NCI-H2171 treated with DMSO at 0.1 percent for 48 hours (cell line): ENCODE measurements around the gene TMEM63A.
A peak's percentile ranks its signal among the peaks of the same experiment; 100 is the strongest.
"Not testable (repeated sequence)": the region's sequence is repeated elsewhere in the genome, so short reads cannot be mapped to it uniquely, and the experiment has no call there.

ENCODE experiments used
- DNase-seq: peaks from one replicate; lab custom pipeline; 2025; lab: John Stamatoyannopoulos, UW

TMEM63A gene

GRCh38 chr1:225820522-225821120 lies 61.6 kb downstream of the TMEM63A start:
- no peak for DNase-seq

GRCh38 chr1:225819346-225820192 lies 62.6 kb downstream of the TMEM63A start:
- no peak for DNase-seq

GRCh38 chr1:225818229-225818628 lies 64.0 kb downstream of the TMEM63A start:
- DNase-seq = no peak

- DNase-seq = no peak
Measured at GRCh38 chr1:225817611-225818061, 64.5 kb downstream of the TMEM63A start.

- no peak for DNase-seq
Measured at GRCh38 chr1:225816643-225817538, 65.3 kb downstream of the TMEM63A start.

GRCh38 chr1:225815526-225816178 lies 66.5 kb downstream of the TMEM63A start:
- DNase-seq = peak; percentile 83

GRCh38 chr1:225815090-225815489 lies 67.1 kb downstream of the TMEM63A start:
- not testable (repeated sequence) for DNase-seq

GRCh38 chr1:225814381-225814780 lies 67.8 kb downstream of the TMEM63A start:
- DNase-seq = no peak

- DNase-seq = no peak
Measured at GRCh38 chr1:225813214-225813964, 68.8 kb downstream of the TMEM63A start.

- peak; percentile 65 for DNase-seq
Measured at GRCh38 chr1:225812488-225813213, 69.5 kb downstream of the TMEM63A start.

GRCh38 chr1:225811622-225812487 lies 70.3 kb downstream of the TMEM63A start:
- DNase-seq = peak; percentile 83

- peak; percentile 38 for DNase-seq
Measured at GRCh38 chr1:225810579-225811538, 71.3 kb downstream of the TMEM63A start.

- DNase-seq = peak; percentile 78
Measured at GRCh38 chr1:225809842-225810578, 72.2 kb downstream of the TMEM63A start, which contains the start of gene EPHX1. Gene EPHX1, plus strand, starts transcription at chr1:225810124. Its CDS starts 18,606 bp downstream, at chr1:225828730.

GRCh38 chr1:225808136-225808535 lies 74.0 kb downstream of the TMEM63A start:
- DNase-seq = no peak

GRCh38 chr1:225806736-225807135 lies 75.4 kb downstream of the TMEM63A start:
- not testable (repeated sequence) for DNase-seq

- DNase-seq = no peak
Measured at GRCh38 chr1:225806249-225806648, 75.9 kb downstream of the TMEM63A start.

- DNase-seq = not testable (repeated sequence)
Measured at GRCh38 chr1:225801146-225801545, 81.0 kb downstream of the TMEM63A start.
